Spleen (tissue), 7 donors: Measurements from ENCODE around the gene TEX11.

Experiments
- CTCF ChIP-seq, 11 experiments: fragments of 200-600 bp in 7 of 11; fragments of 450-650 bp in 4 of 11; sonication (generic) in 4 of 11; IDR thresholded peaks in 8 of 11; conservative IDR thresholded peaks in 3 of 11; 1 replicate in 7 of 11; 2 replicates in 4 of 11; pipeline versions ENCODE4 v1.4.0 to v1.8.0; 2016 to 2021; ENCODE audit warnings: antibody characterized with exemption in 11 of 11, inconsistent platforms in 4 of 11, mild to moderate bottlenecking in 1 of 11
- POLR2A ChIP-seq, 3 donors: fragments of 450-650 bp; IDR thresholded peaks; one replicate each; pipeline ENCODE4 v1.5.1; 2017; ENCODE audit warnings: antibody characterized with exemption in 3 of 3, mild to moderate bottlenecking in 1 of 3
- POLR2AphosphoS5 ChIP-seq, 3 donors: sonication (generic); formaldehyde crosslinking; IDR thresholded peaks; one replicate each; pipeline ENCODE4 v1.5.1; 2017; ENCODE audit warnings: antibody characterized with exemption in 3 of 3
- donor health status: DM: no; HTN: no; CAD: no; lungs with moderate emphysema.
- donor health status: DM: no; HTN: no; CAD: no.
- donor health status: DM: no; HTN: no; CAD: no.

- TF ChIP-seq POLR2AphosphoS5 (IDR thresholded peaks at IDR 0.05) = no peak
- no peak for TF ChIP-seq CTCF (IDR thresholded peaks at IDR 0.05 in 8 of 11, conservative IDR thresholded peaks at IDR 0.05 in 3 of 11)
- TF ChIP-seq POLR2A (IDR thresholded peaks at IDR 0.05) = no peak
Observed at GRCh38 chrX:70527053-70527452, 381.5 kb downstream of the TEX11 start.
